PFSK-1 (cell line): Measurements from ENCODE around the gene NR4A3.

Source experiments
- FOXP2 ChIP-seq: optimal IDR thresholded peaks from 2 replicates; pipeline ENCODE3; 2011; ENCODE audit warnings: borderline replicate concordance, control low read depth, inconsistent platforms; ENCODE audit not compliant: insufficient read depth; ENCODE audit errors: extremely low read length, extremely low read depth
- POLR2AphosphoS5 ChIP-seq: IDR thresholded peaks from 2 replicates; pipeline ENCODE4 v1.6.1; 2012; ENCODE audit warnings: low read depth, mild to moderate bottlenecking, control low read depth, low read length, moderate library complexity
- SIN3A ChIP-seq: IDR thresholded peaks from 2 replicates; pipeline ENCODE4 v1.6.1; 2012; ENCODE audit warnings: mild to moderate bottlenecking, low read length, moderate library complexity, borderline replicate concordance; ENCODE audit not compliant: insufficient read depth
- TAF1 ChIP-seq: IDR thresholded peaks from 2 replicates; pipeline ENCODE4 v1.6.1; 2012; ENCODE audit warnings: low read length, control low read depth, borderline replicate concordance; ENCODE audit not compliant: insufficient read depth
- TF ChIP-seq, protein P1 (sequence below), 2 experiments: IDR thresholded peaks; 2 replicates each; pipeline versions ENCODE4 v1.6.1 to v1.8.0; 2011 to 2012; ENCODE audit warnings: low read depth in 2 of 2, low read length in 2 of 2, control low read depth in 1 of 2, inconsistent platforms in 1 of 2, mild to moderate bottlenecking in 1 of 2, moderate library complexity in 1 of 2; ENCODE audit not compliant: insufficient read depth in 1 of 2

The NR4A3 gene

GRCh38 chr9:99889120-99889519, 67.4 kb downstream of the NR4A3 start:
- TF ChIP-seq SIN3A (no peak), TAF1 (no peak), POLR2AphosphoS5 (no peak), FOXP2 (no peak)
- TF ChIP-seq, protein P1, sequence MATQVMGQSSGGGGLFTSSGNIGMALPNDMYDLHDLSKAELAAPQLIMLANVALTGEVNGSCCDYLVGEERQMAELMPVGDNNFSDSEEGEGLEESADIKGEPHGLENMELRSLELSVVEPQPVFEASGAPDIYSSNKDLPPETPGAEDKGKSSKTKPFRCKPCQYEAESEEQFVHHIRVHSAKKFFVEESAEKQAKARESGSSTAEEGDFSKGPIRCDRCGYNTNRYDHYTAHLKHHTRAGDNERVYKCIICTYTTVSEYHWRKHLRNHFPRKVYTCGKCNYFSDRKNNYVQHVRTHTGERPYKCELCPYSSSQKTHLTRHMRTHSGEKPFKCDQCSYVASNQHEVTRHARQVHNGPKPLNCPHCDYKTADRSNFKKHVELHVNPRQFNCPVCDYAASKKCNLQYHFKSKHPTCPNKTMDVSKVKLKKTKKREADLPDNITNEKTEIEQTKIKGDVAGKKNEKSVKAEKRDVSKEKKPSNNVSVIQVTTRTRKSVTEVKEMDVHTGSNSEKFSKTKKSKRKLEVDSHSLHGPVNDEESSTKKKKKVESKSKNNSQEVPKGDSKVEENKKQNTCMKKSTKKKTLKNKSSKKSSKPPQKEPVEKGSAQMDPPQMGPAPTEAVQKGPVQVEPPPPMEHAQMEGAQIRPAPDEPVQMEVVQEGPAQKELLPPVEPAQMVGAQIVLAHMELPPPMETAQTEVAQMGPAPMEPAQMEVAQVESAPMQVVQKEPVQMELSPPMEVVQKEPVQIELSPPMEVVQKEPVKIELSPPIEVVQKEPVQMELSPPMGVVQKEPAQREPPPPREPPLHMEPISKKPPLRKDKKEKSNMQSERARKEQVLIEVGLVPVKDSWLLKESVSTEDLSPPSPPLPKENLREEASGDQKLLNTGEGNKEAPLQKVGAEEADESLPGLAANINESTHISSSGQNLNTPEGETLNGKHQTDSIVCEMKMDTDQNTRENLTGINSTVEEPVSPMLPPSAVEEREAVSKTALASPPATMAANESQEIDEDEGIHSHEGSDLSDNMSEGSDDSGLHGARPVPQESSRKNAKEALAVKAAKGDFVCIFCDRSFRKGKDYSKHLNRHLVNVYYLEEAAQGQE (IDR thresholded peaks at IDR 0.05; ENCODE audit: insufficient read depth in 1 of 2, low read depth in 2 of 2, low read length in 2 of 2) = no peak

GRCh38 chr9:99894826-99895225, 73.1 kb downstream of the NR4A3 start:
- TF ChIP-seq, protein P1 (IDR thresholded peaks at IDR 0.05; ENCODE audit: insufficient read depth in 1 of 2, low read depth in 2 of 2, low read length in 2 of 2) = no peak
- no peak for TF ChIP-seq TAF1

GRCh38 chr9:99895510-99895909, 73.8 kb downstream of the NR4A3 start:
- no peak for TF ChIP-seq FOXP2
- TF ChIP-seq, protein P1 (IDR thresholded peaks at IDR 0.05; ENCODE audit: insufficient read depth in 1 of 2, low read depth in 2 of 2, low read length in 2 of 2) = no peak
- TF ChIP-seq POLR2AphosphoS5 = no peak
- TF ChIP-seq SIN3A = no peak
- no peak for TF ChIP-seq TAF1

- TF ChIP-seq SIN3A (no peak), TAF1 (no peak), POLR2AphosphoS5 (no peak), FOXP2 (no peak)
- TF ChIP-seq, protein P1 (IDR thresholded peaks at IDR 0.05; ENCODE audit: insufficient read depth in 1 of 2, low read depth in 2 of 2, low read length in 2 of 2) = no peak
Observed at GRCh38 chr9:99896119-99896518, 74.4 kb downstream of the NR4A3 start.

DNA sequence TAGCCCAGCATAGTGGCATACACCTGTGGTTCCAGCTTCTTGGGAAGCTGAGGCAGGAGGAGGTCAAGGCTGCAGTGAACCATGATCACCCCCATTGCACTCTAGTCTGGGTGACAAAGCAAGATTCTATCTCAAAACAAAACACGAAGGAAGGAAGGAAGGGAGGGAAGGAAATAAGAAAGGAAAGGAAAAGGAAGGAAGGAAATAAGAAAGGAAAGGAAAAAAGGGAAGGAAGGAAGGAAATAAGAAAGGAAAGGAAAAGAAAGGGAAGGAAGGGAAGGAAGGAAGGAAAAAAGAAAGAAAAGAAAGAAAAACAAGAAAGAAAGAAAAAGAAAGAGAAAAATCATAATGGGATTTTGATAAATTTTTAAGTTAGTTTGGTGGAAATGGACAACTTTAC, 81.7 kb downstream of the NR4A3 start:
- TF ChIP-seq TAF1 (no peak), SIN3A (no peak), FOXP2 (no peak), POLR2AphosphoS5 (no peak)
- TF ChIP-seq, protein P1 (IDR thresholded peaks at IDR 0.05; ENCODE audit: insufficient read depth in 1 of 2, low read depth in 2 of 2, low read length in 2 of 2) = no peak
